Measurements from ENCODE around the gene KLRC4.
"Not testable (repeated sequence)": the region's sequence is repeated elsewhere in the genome, so short reads cannot be mapped to it uniquely, and the experiment has no call there.

The KLRC4 gene

DNA sequence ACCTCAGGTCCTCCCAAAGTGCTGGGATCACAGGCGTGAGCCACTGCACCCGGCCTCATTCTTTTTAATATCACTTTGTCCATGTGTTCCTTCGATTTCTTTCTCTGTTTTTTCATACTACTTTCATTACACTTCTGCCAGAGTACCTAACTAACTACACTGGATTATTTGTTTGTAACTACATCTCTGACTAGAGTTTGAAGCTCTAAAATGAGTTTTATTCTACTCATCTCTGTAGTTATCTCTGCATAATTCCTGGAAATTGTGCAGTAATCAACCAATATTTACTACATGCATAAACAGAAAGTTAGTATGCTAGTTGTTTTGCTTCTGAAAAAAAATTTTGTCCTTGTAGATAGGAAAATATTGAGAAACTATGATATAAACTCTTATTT lies 34.9 kb downstream of the KLRC4 start:
- no peak overlapping the region for H3K4me3 ChIP-seq (replicated peaks; ENCODE audit: low read depth, low read length)
- no peak for DNase-seq (ENCODE audit: low read depth)
- TF ChIP-seq, protein P1, sequence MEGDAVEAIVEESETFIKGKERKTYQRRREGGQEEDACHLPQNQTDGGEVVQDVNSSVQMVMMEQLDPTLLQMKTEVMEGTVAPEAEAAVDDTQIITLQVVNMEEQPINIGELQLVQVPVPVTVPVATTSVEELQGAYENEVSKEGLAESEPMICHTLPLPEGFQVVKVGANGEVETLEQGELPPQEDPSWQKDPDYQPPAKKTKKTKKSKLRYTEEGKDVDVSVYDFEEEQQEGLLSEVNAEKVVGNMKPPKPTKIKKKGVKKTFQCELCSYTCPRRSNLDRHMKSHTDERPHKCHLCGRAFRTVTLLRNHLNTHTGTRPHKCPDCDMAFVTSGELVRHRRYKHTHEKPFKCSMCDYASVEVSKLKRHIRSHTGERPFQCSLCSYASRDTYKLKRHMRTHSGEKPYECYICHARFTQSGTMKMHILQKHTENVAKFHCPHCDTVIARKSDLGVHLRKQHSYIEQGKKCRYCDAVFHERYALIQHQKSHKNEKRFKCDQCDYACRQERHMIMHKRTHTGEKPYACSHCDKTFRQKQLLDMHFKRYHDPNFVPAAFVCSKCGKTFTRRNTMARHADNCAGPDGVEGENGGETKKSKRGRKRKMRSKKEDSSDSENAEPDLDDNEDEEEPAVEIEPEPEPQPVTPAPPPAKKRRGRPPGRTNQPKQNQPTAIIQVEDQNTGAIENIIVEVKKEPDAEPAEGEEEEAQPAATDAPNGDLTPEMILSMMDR (IDR thresholded peaks at IDR 0.05; ENCODE audit: low read length, missing control alignments): no peak

DNA sequence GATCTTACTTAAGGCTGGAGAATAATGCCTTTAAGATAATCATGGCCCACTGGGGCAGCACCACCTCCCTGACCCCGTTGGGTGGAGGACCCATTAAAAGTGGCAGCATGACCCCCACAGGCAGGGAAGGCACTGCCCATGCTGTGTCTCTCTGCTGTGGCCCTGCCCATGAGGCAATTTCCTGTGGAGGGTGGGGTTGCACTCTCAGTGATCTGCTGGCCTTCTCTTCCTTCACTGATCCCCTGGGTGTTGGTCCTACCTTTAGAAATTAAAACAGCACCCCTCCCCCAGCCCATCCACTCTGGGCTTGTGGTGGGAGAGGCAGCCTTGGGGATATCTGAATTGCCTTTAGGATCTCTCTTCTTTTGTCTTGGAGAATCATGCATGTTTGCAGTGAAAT lies 37.0 kb downstream of the KLRC4 start:
- TF ChIP-seq, protein P1 (IDR thresholded peaks at IDR 0.05; ENCODE audit: low read length, missing control alignments): no peak
- no peak overlapping the region for H3K4me3 ChIP-seq (replicated peaks; ENCODE audit: low read depth, low read length)
- no peak for DNase-seq (ENCODE audit: low read depth)

DNA sequence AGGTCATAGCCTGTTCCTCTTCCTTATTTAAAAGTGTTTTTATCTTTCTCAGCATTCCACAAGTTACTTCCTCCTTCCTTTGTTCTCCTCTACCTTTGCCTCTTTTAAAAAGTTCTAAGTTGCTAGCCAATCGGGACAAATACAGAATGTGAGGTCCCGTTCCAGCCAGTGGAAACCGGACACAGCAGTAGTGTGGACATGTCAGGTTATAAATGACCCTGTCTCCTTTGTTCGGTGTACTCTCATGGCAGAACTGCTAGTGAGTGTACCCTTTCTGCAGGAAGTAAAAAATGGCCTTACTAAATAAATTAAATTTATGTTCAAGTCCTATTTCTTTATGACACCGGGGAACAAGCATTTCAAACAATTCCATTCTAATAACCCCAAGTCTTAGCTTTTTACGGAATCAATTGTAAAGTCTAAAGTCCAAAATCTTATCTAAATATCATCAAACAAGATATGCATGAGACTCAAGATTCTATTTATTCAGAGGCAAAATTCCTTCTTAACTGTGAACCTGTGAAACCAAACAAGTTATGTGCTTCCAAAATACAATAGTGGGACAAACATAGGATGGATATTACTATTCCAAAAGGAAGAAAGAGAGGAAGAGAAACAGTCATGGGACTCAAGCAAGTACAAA lies 37.5 kb downstream of the KLRC4 start:
- DNase-seq (ENCODE audit: low read depth): not testable (repeated sequence)

DNA sequence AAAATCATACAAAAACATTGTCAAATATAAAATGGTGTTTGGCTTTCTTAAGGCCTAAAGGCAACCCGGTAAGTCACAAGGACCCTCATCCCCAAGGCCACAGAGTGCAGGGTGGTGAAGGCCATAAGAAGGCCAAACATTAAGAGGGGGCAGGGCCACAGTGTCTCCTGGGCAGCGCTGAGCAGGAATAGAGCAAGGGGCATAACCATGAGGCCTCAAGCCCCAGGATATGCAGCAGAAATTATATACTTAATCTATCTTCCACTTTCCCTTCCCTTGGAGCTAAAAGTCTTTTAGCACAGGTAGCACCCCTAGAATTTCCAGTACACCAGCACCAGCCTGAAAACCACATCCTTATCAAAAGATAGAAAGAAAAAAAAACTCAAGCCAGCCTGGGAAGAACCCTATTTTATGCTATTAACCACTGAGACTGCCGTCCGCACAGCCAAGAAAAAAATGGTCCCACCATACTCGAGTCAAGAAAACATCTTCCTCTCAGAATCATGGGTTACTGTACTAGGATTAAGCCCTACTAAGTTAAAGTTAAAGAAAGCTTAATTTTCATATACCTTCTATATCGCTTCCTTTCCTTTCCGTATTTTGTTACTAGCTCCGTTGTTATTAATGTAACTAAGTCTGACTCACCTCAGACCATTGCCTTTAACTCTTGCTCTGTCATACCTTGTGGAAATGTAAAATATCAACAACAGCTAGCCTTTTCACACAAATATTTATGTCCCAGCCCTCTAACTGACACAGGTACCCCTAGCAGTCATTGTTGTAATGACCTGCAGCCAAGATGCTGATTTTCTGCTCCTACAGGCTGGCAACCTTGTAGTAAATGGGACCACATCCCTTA lies 39.8 kb downstream of the KLRC4 start:
- DNase-seq (ENCODE audit: low read depth): no peak
- H3K4me3 ChIP-seq (replicated peaks; ENCODE audit: low read depth, low read length): no peak overlapping the region
- TF ChIP-seq, protein P1 (IDR thresholded peaks at IDR 0.05; ENCODE audit: low read length, missing control alignments): no peak

More for the DNA sequence above, 37.5 kb downstream of the KLRC4 start:
- H3K4me3 ChIP-seq (replicated peaks; ENCODE audit: low read depth, low read length): not testable (repeated sequence)

DNA sequence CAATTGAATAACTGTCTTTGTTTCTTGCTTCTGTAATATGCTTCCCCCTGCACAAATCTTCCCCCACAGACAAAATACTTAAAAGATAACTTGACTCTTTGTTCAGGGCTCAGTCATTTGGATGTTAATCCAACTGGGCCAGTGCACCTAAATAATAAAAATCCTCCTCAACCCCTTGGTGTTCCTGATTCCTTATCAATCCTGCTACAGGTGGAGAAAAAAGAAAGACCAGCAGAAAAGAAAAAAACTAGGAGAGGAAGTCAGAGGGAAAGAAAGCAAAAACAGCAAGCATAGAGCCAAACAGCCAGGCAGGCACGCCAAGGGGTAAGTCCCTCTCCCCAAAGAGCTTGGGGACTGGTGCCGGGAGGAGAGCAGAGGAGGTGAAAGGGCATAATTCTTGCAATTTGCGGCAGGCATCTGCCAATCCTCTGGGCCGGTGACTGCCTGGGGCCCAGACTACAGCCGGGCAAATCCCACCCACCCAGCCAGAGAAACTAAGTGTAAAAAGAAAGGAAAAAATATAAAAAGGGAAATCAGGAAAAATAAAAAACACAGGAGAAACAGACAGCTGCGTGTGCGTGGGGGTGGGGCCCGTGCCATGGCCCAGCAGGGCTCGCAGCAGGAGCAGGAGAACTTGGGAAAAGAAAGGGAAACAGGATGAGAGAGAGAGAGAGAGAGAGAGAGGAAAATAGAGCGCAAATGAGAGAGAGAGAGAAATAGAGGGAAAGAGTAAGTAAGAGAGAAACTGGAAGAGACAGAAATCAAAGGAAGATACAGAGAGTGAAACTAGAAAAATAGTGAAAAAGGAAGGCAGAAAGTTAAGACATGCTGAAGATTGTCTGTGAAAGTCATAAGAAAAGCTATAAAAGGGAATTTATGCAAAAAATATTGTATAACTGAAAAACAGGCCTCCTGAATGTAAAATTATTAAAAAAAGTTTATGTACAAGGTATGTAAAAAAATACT lies 41.1 kb downstream of the KLRC4 start:
- H3K4me3 ChIP-seq (replicated peaks; ENCODE audit: low read depth, low read length): no peak overlapping the region
- TF ChIP-seq, protein P1 (IDR thresholded peaks at IDR 0.05; ENCODE audit: low read length, missing control alignments): no peak
- DNase-seq (ENCODE audit: low read depth): no peak

DNA sequence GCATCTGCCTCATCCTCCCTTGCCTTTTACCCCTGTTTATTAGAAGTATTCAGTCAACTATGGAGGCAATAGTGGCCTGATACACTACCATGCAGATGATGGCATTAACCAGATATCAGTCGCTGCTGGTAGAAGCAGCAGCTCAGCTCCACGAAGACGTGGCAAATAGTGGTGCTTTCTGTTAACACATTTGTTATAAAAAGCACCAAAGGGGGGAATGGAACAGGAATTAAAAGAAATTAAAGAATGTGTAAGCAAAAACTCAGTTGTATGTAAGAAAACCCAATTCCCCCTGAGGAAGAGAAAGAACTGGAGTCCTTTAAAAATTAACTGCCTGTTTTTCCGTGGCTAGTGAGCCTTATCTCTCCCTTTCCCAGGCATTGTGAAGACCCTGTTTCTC lies 41.8 kb downstream of the KLRC4 start:
- DNase-seq (ENCODE audit: low read depth): not testable (repeated sequence)

DNA sequence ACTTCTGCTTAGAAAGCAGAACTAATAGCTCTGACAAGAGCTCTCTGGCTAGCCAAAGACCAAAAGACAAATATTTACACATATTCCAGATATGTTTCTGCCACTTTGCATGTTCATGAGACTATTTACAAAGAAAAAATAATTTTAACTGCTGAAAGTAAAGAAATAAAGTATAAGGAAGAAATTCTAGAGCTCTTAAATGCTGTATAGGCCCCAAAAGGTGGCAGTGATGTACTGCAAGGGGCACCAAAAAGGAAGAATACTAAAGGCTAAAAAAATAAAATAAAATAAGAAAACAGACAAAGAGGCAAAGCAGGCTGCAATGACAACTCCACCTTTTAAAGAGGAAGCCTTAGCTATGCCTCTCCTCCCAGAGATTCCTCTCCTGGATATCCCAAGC lies 42.7 kb downstream of the KLRC4 start:
- TF ChIP-seq, protein P1 (IDR thresholded peaks at IDR 0.05; ENCODE audit: low read length, missing control alignments): peak; percentile 17
- no peak overlapping the region for H3K4me3 ChIP-seq (replicated peaks; ENCODE audit: low read depth, low read length)
- DNase-seq (ENCODE audit: low read depth): peak; percentile 55

More for the DNA sequence above, 41.8 kb downstream of the KLRC4 start:
- H3K4me3 ChIP-seq (replicated peaks; ENCODE audit: low read depth, low read length): not testable (repeated sequence)
